Measurements from ENCODE around the gene CLDN6.
"Not testable (repeated sequence)": the region's sequence is repeated elsewhere in the genome, so short reads cannot be mapped to it uniquely, and the experiment has no call there.

CLDN6 gene

GRCh38 chr16:3054965-3055733 lies 37.2 kb upstream of the CLDN6 start:
- ATAC-seq, result no peak
- no peak for TF ChIP-seq ZNF8 (CRISPR knock-in tag; IDR thresholded peaks at IDR 0.05)
- TF ChIP-seq ESRRG (CRISPR knock-in tag; IDR thresholded peaks at IDR 0.05), result no peak
- TF ChIP-seq PATZ1 (CRISPR knock-in tag; IDR thresholded peaks at IDR 0.05; ENCODE audit: borderline replicate concordance), result no peak
- no peak for TF ChIP-seq TSHZ2 (CRISPR knock-in tag; IDR thresholded peaks at IDR 0.05)
- TF ChIP-seq ISL1 (CRISPR knock-in tag; IDR thresholded peaks at IDR 0.05), result no peak
- no peak for TF ChIP-seq ZFP30 (CRISPR knock-in tag; IDR thresholded peaks at IDR 0.05)
- TF ChIP-seq ZFP3 (CRISPR knock-in tag; IDR thresholded peaks at IDR 0.05), result no peak
- no peak for TF ChIP-seq OSR1 (CRISPR knock-in tag; IDR thresholded peaks at IDR 0.05)
- no peak for TF ChIP-seq POU6F1 (CRISPR knock-in tag; IDR thresholded peaks at IDR 0.05; ENCODE audit: borderline replicate concordance, low read depth)
- no peak for TF ChIP-seq BACH2 (CRISPR knock-in tag; IDR thresholded peaks at IDR 0.05; ENCODE audit: borderline replicate concordance)
- no peak for TF ChIP-seq CSDC2 (CRISPR knock-in tag; IDR thresholded peaks at IDR 0.05)
- no peak for TF ChIP-seq ZNF70 (CRISPR knock-in tag; IDR thresholded peaks at IDR 0.05)
- TF ChIP-seq TOX (CRISPR knock-in tag; IDR thresholded peaks at IDR 0.05; ENCODE audit: borderline replicate concordance), result no peak
- no peak for TF ChIP-seq RARB (CRISPR knock-in tag; IDR thresholded peaks at IDR 0.05)
- TF ChIP-seq CSRNP3 (CRISPR knock-in tag; IDR thresholded peaks at IDR 0.05), result no peak
- TF ChIP-seq ZC3H10 (CRISPR knock-in tag; IDR thresholded peaks at IDR 0.05), result no peak
- no peak for TF ChIP-seq SNAI2 (CRISPR knock-in tag; IDR thresholded peaks at IDR 0.05)
- TF ChIP-seq PPARA (CRISPR knock-in tag; IDR thresholded peaks at IDR 0.05; ENCODE audit: borderline replicate concordance), result no peak
- TF ChIP-seq ZNF565 (CRISPR knock-in tag; conservative IDR thresholded peaks at IDR 0.05; ENCODE audit: low read depth), result no peak
- no peak for TF ChIP-seq TCF4 (CRISPR knock-in tag; IDR thresholded peaks at IDR 0.05; ENCODE audit: borderline replicate concordance)

- not testable (repeated sequence) for ATAC-seq
These were observed 35.3 kb upstream of the CLDN6 start for GRCh38 chr16:3053330-3053710.

GRCh38 chr16:3052571-3053329 lies 34.8 kb upstream of the CLDN6 start:
- not testable (repeated sequence) for ATAC-seq

- no peak for TF ChIP-seq PPARA (CRISPR knock-in tag; IDR thresholded peaks at IDR 0.05; ENCODE audit: borderline replicate concordance)
- no peak for TF ChIP-seq ZNF8 (CRISPR knock-in tag; IDR thresholded peaks at IDR 0.05)
- TF ChIP-seq CSRNP3 (CRISPR knock-in tag; IDR thresholded peaks at IDR 0.05), result no peak
- TF ChIP-seq GLIS3 (CRISPR knock-in tag; IDR thresholded peaks at IDR 0.05), result no peak
- TF ChIP-seq POU6F1 (CRISPR knock-in tag; IDR thresholded peaks at IDR 0.05; ENCODE audit: borderline replicate concordance, low read depth), result no peak
- TF ChIP-seq ZNF70 (CRISPR knock-in tag; IDR thresholded peaks at IDR 0.05), result no peak
- no peak for TF ChIP-seq ARNTL (CRISPR knock-in tag; IDR thresholded peaks at IDR 0.05; ENCODE audit: borderline replicate concordance, low read depth)
- ATAC-seq, result no peak
These were observed 33.5 kb upstream of the CLDN6 start for GRCh38 chr16:3051494-3051893.
